ENCODE measurements around the gene KLF5.

DNA sequence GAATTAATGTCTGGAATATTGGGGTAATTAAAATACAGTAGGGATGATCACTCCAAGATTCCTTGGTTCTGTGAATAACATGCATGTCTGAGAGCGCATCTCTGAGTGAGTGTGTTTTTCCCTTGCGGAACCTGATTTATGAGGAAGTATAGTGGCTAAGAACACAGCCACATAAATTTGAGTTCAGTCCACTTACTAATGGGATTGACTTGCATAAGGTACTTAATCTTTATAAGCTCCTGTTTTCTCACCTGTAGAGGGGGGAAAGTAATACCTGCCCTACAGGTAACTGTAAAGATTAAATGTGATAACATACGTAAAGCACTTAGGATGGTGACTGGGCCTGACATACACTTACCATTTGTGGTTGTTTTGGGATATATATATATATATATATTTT lies 60.8 kb downstream of the KLF5 start:
- TF ChIP-seq EP300 (IDR thresholded peaks at IDR 0.05): no peak
- no peak for TF ChIP-seq CTCF (IDR thresholded peaks at IDR 0.05)
- no peak for TF ChIP-seq POLR2A (IDR thresholded peaks at IDR 0.05)

All from ovary (tissue), 3 donors.